Lung (tissue), 12 donors: ENCODE measurements around the gene DNAAF1. TPM values are rescaled to one million over a fixed set of nuclear protein-coding genes. Genes with fewer than 3 reads are reported as not detected.
A peak's percentile ranks its signal among the peaks of the same experiment; 100 is the strongest.

Source experiments
- ATAC-seq: fragments of 200-7000 bp; cut with Tn5 transposase; one replicate; pipeline ENCODE4 v1.9.1; 2020; ENCODE audit warnings: moderate number of reproducible peaks; ENCODE audit not compliant: insufficient read depth, low FRiP score
- DNase-seq, 3 donors: peaks; one replicate each; pipeline ENCODE4 v3.0.0-alpha.2; 2013 to 2017
- H3K27ac ChIP-seq, 2 donors: one replicate each; pipeline ENCODE4 v1.5.1; 2013; ENCODE audit warnings: mild to moderate bottlenecking in 2 of 2, moderate library complexity in 2 of 2, control low read depth in 1 of 2, inconsistent platforms in 1 of 2, low read depth in 1 of 2, low read length in 1 of 2
- H3K27me3 ChIP-seq, 3 donors: one replicate each; pipeline ENCODE4 v1.5.1; 2013; ENCODE audit warnings: low read length in 2 of 3; ENCODE audit not compliant: control insufficient read depth in 3 of 3, insufficient read depth in 3 of 3
- H3K36me3 ChIP-seq, 4 donors: one replicate each; pipeline ENCODE4 v1.5.1; 2013; ENCODE audit warnings: low read length in 4 of 4, mild to moderate bottlenecking in 1 of 4, moderate library complexity in 1 of 4; ENCODE audit not compliant: control insufficient read depth in 4 of 4, insufficient read depth in 4 of 4
- H3K4me1 ChIP-seq, 5 donors: one replicate each; pipeline ENCODE4 v1.5.1; 2013; ENCODE audit warnings: low read length in 5 of 5, mild to moderate bottlenecking in 2 of 5, moderate library complexity in 1 of 5; ENCODE audit not compliant: control insufficient read depth in 5 of 5, insufficient read depth in 5 of 5
- H3K4me3 ChIP-seq: one replicate; pipeline ENCODE4 v1.5.1; 2013; ENCODE audit warnings: mild to moderate bottlenecking, control low read depth, moderate library complexity
- H3K9ac ChIP-seq, 2 donors: one replicate each; pipeline ENCODE4 v1.5.1; 2013; ENCODE audit warnings: low read length in 2 of 2, control low read depth in 1 of 2; ENCODE audit not compliant: insufficient read depth in 1 of 2
- H3K9me3 ChIP-seq, 4 donors: one replicate each; pipeline ENCODE4 v1.5.1; 2013; ENCODE audit warnings: low read length in 3 of 4, mild to moderate bottlenecking in 1 of 4, moderate library complexity in 1 of 4; ENCODE audit not compliant: control insufficient read depth in 4 of 4, insufficient read depth in 3 of 4
- CTCF ChIP-seq: IDR thresholded peaks from 2 replicates; pipeline ENCODE4 v1.5.1; 2012; ENCODE audit warnings: mild to moderate bottlenecking; ENCODE audit errors: control extremely low read depth, extremely low read depth
- WGBS, 2 donors: extraction: QIAGEN DNeasy Blood & Tissue Kit; methylation state at CpG; one replicate each; pipeline ENCODE4 v1.1.7; 2013; 5-methylcytosine and 5-hydroxymethylcytosine counted together
- polyA plus RNA-seq, 2 donors: library from polyadenylated mRNA; stranded (reverse); fragments of 200-250 nt; gene quantifications; one replicate each; pipeline ENCODE4 v1.2.1, GENCODE V29; 2013
- total RNA-seq, 2 donors: library from RNA; depleted of rRNA in 1 of 2; stranded (reverse); fragments of >200 nt in 1 of 2; gene quantifications; one replicate each; pipeline ENCODE4 v1.2.1, GENCODE V29; 2014 to 2021
- donor health status: control.
- donor health status: control.
- donor health status: Bipolar disorder and iron deficiency.
- donor health status: healthy.
- donor health status: DM: yes; HTN: yes; CAD: no.

Gene DNAAF1
- total and polyA plus RNA-seq, 4 donors = 11.5 to 38.5 (median 12.4) TPM

GRCh38 chr16:84143081-84143480, 2.0 kb upstream of the DNAAF1 start:
- DNase-seq = no peak
- 97 to 100% methylated on average over 1 of the region's 1 CpG for WGBS, 2 donors
- H3K36me3 ChIP-seq = no peaks in the 10 kb centered on the region

GRCh38 chr16:84143784-84144199, 1.3 kb upstream of the DNAAF1 start:
- Histone ChIP-seq H3K4me3 (no peak overlapping the region), H3K27me3 (no peaks in the 10 kb centered on the region), H3K36me3 (no peaks in the 10 kb centered on the region), H3K27ac (no peak overlapping the region), H3K9ac (peak overlapping the region in 1 of 2 donors; percentile 8), H3K9me3 (no peaks in the 10 kb centered on the region), H3K4me1 (peaks cover 0 to 15% (median 5%) of the 10 kb centered on the region in 5 donors)
- DNase-seq (peak in 2 of 3 donors; percentile 14 to 26), ATAC-seq (no peak)
- TF ChIP-seq CTCF = no peak
- 33 to 52% methylated on average over 13 of the region's 13 CpGs for WGBS, 2 donors

More at GRCh38 chr16:84143081-84143480, 2.0 kb upstream of the DNAAF1 start:
- H3K27me3 ChIP-seq = no peaks in the 10 kb centered on the region
- H3K4me3 ChIP-seq = no peak overlapping the region
- no peak overlapping the region for H3K9ac ChIP-seq
- H3K27ac ChIP-seq = no peak overlapping the region
- no peak for ATAC-seq
- TF ChIP-seq CTCF = no peak
- no peaks in the 10 kb centered on the region for H3K9me3 ChIP-seq
- peaks cover 0 to 16% (median 5%) of the 10 kb centered on the region in 5 donors for H3K4me1 ChIP-seq

GRCh38 chr16:84144209-84144858, 774 bp upstream of the DNAAF1 start:
- DNase-seq (peak; percentile 37 to 46 (median 39)), ATAC-seq (peak; percentile 31)
- no peaks in the 10 kb centered on the region for H3K27me3 ChIP-seq
- H3K36me3 ChIP-seq = no peaks in the 10 kb centered on the region
- peak overlapping the region; percentile 66 for H3K4me3 ChIP-seq
- H3K4me1 ChIP-seq = peaks cover 0 to 10% (median 5%) of the 10 kb centered on the region in 5 donors
- no peaks in the 10 kb centered on the region for H3K9me3 ChIP-seq
- WGBS, 2 donors = 1% methylated on average over 38 to 39 of the region's 39 CpGs
- H3K9ac ChIP-seq = peak overlapping the region; percentile 8 to 37
- no peak for TF ChIP-seq CTCF
- H3K27ac ChIP-seq = peak overlapping the region; percentile 35 to 52
